K562 (cell line): Measurements from ENCODE around the gene RNF213. TPM values are rescaled to one million over a fixed set of nuclear protein-coding genes. Genes with fewer than 3 reads are reported as not detected.

Source experiments
- ILF3 ChIP-seq: fragments of 450-650 bp; IDR thresholded peaks from 2 replicates; pipeline ENCODE4 v1.6.1; 2018; ENCODE audit warnings: antibody characterized with exemption, mild to moderate bottlenecking, moderate library complexity, borderline replicate concordance
- TARDBP ChIP-seq: fragments of 450-650 bp; IDR thresholded peaks from 2 replicates; pipeline ENCODE4 v1.6.1; 2016
- YY1 ChIP-seq, 3 experiments: IDR thresholded peaks; 2 replicates each; pipeline ENCODE4 v1.6.1; 2011; ENCODE audit warnings: low read length in 2 of 3, mild to moderate bottlenecking in 2 of 3, moderate library complexity in 2 of 3, borderline replicate concordance in 1 of 3, control low read depth in 1 of 3, low read depth in 1 of 3; ENCODE audit not compliant: insufficient read depth in 3 of 3, insufficient replicate concordance in 2 of 3, control insufficient read depth in 1 of 3, insufficient read length in 1 of 3; ENCODE audit errors: extremely low read depth in 1 of 3
- ZC3H11A ChIP-seq: IDR thresholded peaks from 2 replicates; pipeline ENCODE4 v1.6.1; 2012; ENCODE audit warnings: low read depth, low read length, improper control_type of control experiment
- ZC3H8 ChIP-seq: fragments of 450-650 bp; IDR thresholded peaks from 2 replicates; pipeline ENCODE4 v1.6.1; 2017
- ZNF57 ChIP-seq: fragments of 450-650 bp; formaldehyde crosslinking; IDR thresholded peaks from 2 replicates; pipeline ENCODE4 v1.4.0; 2020; ENCODE audit warnings: mild to moderate bottlenecking, moderate library complexity
- polyA plus RNA-seq, 8 experiments: library from polyadenylated mRNA; depleted of rRNA in 4 of 8; stranded (reverse) in 5 of 8; unstranded in 3 of 8; fragments of >200 nt; fragmentation: Nextera tagmentation in 2 of 8; fragmentation: Illumina TruSeq in 1 of 8; extraction: Ambion mirVana in 2 of 8; extraction: Trizol in 1 of 8; gene quantifications; 2 replicates each; pipeline versions ENCODE4 v1.2.1 to v1.2.3, GENCODE V29; 2011 to 2014; ENCODE audit warnings: inconsistent platforms in 1 of 8, missing spikeins in 1 of 8
- total RNA-seq, 7 experiments: library from RNA; depleted of rRNA in 6 of 7; stranded (reverse); fragments of >200 nt in 6 of 7; fragmentation: Illumina TruSeq in 2 of 7; extraction: Trizol in 2 of 7; gene quantifications; 2 replicates each; pipeline versions ENCODE4 v1.2.1 to v1.2.3, GENCODE V29; 2011 to 2021; ENCODE audit warnings: low replicate concordance in 1 of 7
- TF ChIP-seq, protein P1 (sequence below): fragments of 450-650 bp; IDR thresholded peaks from 2 replicates; pipeline ENCODE4 v1.6.1; 2016; ENCODE audit warnings: low read depth, mild to moderate bottlenecking, moderate library complexity
- TF ChIP-seq, protein P2 (sequence below): fragments of 450-650 bp; IDR thresholded peaks from 2 replicates; pipeline ENCODE4 v1.6.1; 2018; ENCODE audit not compliant: partially characterized antibody
- TF ChIP-seq, protein P3 (sequence below): fragments of 250-450 bp; sonication (Bioruptor Pico); IDR thresholded peaks from 2 replicates; pipeline ENCODE4 v1.8.0; 2021; ENCODE audit warnings: moderate library complexity, mild to moderate bottlenecking, inconsistent platforms

Gene RNF213
- total and polyA plus RNA-seq, 9 of the 15 experiments (the other 6 are each of a cell fraction or from before 2014, with no cell fraction given): 5.3 to 33.6 (median 17.9) TPM

DNA sequence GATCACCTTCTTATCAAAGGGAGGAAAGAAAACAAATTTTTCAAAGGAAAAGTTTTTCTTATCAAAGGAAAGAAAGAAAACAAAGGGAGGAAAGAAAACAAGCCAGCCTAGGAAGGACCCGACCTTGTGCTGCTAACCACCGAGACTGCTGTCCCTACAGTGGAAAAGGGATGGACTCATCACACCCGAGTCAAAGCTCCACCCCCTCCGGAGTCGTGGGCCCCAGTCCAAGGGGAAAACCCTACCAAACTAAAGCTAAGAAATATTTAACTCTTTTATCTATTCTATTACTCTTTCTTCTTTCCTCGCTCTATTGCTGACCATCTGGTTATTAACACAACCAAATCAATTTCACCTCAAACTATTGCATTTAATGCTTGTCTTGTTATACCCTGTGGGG, 148.2 kb downstream of the RNF213 start (continued):
- TF ChIP-seq YY1 (IDR thresholded peaks at IDR 0.05; ENCODE audit: borderline replicate concordance in 1 of 3, control insufficient read depth in 1 of 3, extremely low read depth in 1 of 3, insufficient read depth in 3 of 3, insufficient read length in 1 of 3, insufficient replicate concordance in 2 of 3, low read depth in 1 of 3, low read length in 2 of 3) (no peak), ZNF57 (CRISPR knock-in tag) (no peak), TARDBP (no peak), ZC3H11A (no peak), ZC3H8 (no peak), ILF3 (no peak)
- TF ChIP-seq, protein P1, sequence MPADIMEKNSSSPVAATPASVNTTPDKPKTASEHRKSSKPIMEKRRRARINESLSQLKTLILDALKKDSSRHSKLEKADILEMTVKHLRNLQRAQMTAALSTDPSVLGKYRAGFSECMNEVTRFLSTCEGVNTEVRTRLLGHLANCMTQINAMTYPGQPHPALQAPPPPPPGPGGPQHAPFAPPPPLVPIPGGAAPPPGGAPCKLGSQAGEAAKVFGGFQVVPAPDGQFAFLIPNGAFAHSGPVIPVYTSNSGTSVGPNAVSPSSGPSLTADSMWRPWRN: no peak
- TF ChIP-seq, protein P2, sequence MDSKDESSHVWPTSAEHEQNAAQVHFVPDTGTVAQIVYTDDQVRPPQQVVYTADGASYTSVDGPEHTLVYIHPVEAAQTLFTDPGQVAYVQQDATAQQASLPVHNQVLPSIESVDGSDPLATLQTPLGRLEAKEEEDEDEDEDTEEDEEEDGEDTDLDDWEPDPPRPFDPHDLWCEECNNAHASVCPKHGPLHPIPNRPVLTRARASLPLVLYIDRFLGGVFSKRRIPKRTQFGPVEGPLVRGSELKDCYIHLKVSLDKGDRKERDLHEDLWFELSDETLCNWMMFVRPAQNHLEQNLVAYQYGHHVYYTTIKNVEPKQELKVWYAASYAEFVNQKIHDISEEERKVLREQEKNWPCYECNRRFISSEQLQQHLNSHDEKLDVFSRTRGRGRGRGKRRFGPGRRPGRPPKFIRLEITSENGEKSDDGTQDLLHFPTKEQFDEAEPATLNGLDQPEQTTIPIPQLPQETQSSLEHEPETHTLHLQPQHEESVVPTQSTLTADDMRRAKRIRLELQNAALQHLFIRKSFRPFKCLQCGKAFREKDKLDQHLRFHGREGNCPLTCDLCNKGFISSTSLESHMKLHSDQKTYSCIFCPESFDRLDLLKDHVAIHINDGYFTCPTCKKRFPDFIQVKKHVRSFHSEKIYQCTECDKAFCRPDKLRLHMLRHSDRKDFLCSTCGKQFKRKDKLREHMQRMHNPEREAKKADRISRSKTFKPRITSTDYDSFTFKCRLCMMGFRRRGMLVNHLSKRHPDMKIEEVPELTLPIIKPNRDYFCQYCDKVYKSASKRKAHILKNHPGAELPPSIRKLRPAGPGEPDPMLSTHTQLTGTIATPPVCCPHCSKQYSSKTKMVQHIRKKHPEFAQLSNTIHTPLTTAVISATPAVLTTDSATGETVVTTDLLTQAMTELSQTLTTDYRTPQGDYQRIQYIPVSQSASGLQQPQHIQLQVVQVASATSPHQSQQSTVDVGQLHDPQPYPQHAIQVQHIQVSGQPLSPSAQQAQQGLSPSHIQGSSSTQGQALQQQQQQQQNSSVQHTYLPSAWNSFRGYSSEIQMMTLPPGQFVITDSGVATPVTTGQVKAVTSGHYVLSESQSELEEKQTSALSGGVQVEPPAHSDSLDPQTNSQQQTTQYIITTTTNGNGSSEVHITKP: no peak
- TF ChIP-seq, protein P3, sequence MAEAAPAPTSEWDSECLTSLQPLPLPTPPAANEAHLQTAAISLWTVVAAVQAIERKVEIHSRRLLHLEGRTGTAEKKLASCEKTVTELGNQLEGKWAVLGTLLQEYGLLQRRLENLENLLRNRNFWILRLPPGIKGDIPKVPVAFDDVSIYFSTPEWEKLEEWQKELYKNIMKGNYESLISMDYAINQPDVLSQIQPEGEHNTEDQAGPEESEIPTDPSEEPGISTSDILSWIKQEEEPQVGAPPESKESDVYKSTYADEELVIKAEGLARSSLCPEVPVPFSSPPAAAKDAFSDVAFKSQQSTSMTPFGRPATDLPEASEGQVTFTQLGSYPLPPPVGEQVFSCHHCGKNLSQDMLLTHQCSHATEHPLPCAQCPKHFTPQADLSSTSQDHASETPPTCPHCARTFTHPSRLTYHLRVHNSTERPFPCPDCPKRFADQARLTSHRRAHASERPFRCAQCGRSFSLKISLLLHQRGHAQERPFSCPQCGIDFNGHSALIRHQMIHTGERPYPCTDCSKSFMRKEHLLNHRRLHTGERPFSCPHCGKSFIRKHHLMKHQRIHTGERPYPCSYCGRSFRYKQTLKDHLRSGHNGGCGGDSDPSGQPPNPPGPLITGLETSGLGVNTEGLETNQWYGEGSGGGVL (CRISPR knock-in tag): no peak
- TF ChIP-seq, all 486 proteins: peak for 0
